Esophagus mucosa (tissue), 1 donor: ENCODE results near the gene DAPK2. TPM values are rescaled to one million over a fixed set of nuclear protein-coding genes. Genes with fewer than 3 reads are reported as not detected.
A peak's percentile ranks its signal among the peaks of the same experiment; 100 is the strongest.
"Not testable (repeated sequence)": the region's sequence is repeated elsewhere in the genome, so short reads cannot be mapped to it uniquely, and the experiment has no call there.

Source experiments
- ATAC-seq: fragments of 200-7000 bp; cut with Tn5 transposase; one replicate; pipeline ENCODE4 v1.9.1; 2020
- total RNA-seq: library from RNA; stranded (reverse); gene quantifications from one replicate; pipeline ENCODE4 v1.2.4, GENCODE V29; 2023
- donor health status: DM: yes; HTN: yes; CAD: no.

The DAPK2 gene
- total RNA-seq, 1 donor from 2014 or later, result 9.6 TPM

- no peak for ATAC-seq
These were observed 74.9 kb downstream of the DAPK2 start for GRCh38 chr15:63971427-63971805.

- no peak for ATAC-seq
These were observed 75.5 kb downstream of the DAPK2 start for GRCh38 chr15:63970621-63971426.

GRCh38 chr15:63969652-63970421 lies 76.4 kb downstream of the DAPK2 start:
- ATAC-seq, result no peak

- ATAC-seq, result no peak
These were observed 77.6 kb downstream of the DAPK2 start for GRCh38 chr15:63968700-63969099.

- ATAC-seq, result no peak
These were observed 78.2 kb downstream of the DAPK2 start for GRCh38 chr15:63968122-63968524.

- no peak for ATAC-seq
These were observed 78.7 kb downstream of the DAPK2 start for GRCh38 chr15:63967616-63968015.

- not testable (repeated sequence) for ATAC-seq
These were observed 83.2 kb downstream of the DAPK2 start for GRCh38 chr15:63962947-63963721.

- ATAC-seq, result no peak
These were observed 92.8 kb downstream of the DAPK2 start for GRCh38 chr15:63953524-63953923.

GRCh38 chr15:63950911-63951481 lies 95.3 kb downstream of the DAPK2 start:
- ATAC-seq, result no peak

- no peak for ATAC-seq
These were observed 97.3 kb downstream of the DAPK2 start for GRCh38 chr15:63948971-63949370.

GRCh38 chr15:63948436-63948835 lies 97.8 kb downstream of the DAPK2 start:
- ATAC-seq, result no peak

GRCh38 chr15:63947228-63947627 lies 99.1 kb downstream of the DAPK2 start:
- ATAC-seq, result no peak

GRCh38 chr15:63946524-63947065 lies 99.7 kb downstream of the DAPK2 start:
- no peak for ATAC-seq

- ATAC-seq, result peak; percentile 80
These were observed 100.4 kb downstream of the DAPK2 start for GRCh38 chr15:63945838-63946298.

- ATAC-seq, result peak; percentile 83
These were observed 101.1 kb downstream of the DAPK2 start for GRCh38 chr15:63945007-63945788.

GRCh38 chr15:63944681-63944955 lies 101.7 kb downstream of the DAPK2 start:
- ATAC-seq, result no peak

- ATAC-seq, result no peak
These were observed 102.2 kb downstream of the DAPK2 start for GRCh38 chr15:63943829-63944680.

GRCh38 chr15:63942486-63943365 lies 103.6 kb downstream of the DAPK2 start:
- ATAC-seq, result no peak

- no peak for ATAC-seq
These were observed 104.4 kb downstream of the DAPK2 start for GRCh38 chr15:63941698-63942465.
